Natural killer cell (primary cell): Measurements from ENCODE around the gene GOLGA8Q. TPM values are rescaled to one million over a fixed set of nuclear protein-coding genes. Genes with fewer than 3 reads are reported as not detected.
"Not testable (repeated sequence)": the region's sequence is repeated elsewhere in the genome, so short reads cannot be mapped to it uniquely, and the experiment has no call there.

Source experiments
- ATAC-seq, 3 donors: fragments of 150-1000 bp in 2 of 3; fragments of 200-7000 bp in 1 of 3; cut with Tn5 transposase; 1 replicate in 1 of 3; 2 replicates in 2 of 3; pipeline ENCODE4 v1.10.0; 2021; ENCODE audit warnings: mild to moderate bottlenecking in 2 of 3, moderate library complexity in 2 of 3
- DNase-seq, 2 donors: peaks; one replicate each; pipeline versions ENCODE4 v3.0.0 to v3.0.0-alpha.2; 2013 to 2021; ENCODE audit warnings: mixed read lengths in 1 of 2
- H3K27ac ChIP-seq: one replicate; pipeline ENCODE4 v1.5.1; 2013; ENCODE audit warnings: mild to moderate bottlenecking, low read length
- H3K27me3 ChIP-seq: one replicate; pipeline ENCODE4 v1.6.1; 2013; ENCODE audit warnings: low read length; ENCODE audit not compliant: control insufficient read depth, insufficient read depth
- H3K36me3 ChIP-seq: one replicate; pipeline ENCODE4 v1.6.1; 2013; ENCODE audit warnings: low read length; ENCODE audit not compliant: control insufficient read depth, insufficient read depth
- H3K4me1 ChIP-seq: one replicate; pipeline ENCODE4 v1.6.1; 2013; ENCODE audit warnings: low read length; ENCODE audit not compliant: control insufficient read depth, insufficient read depth
- H3K4me3 ChIP-seq: one replicate; pipeline ENCODE4 v1.5.1; 2013; ENCODE audit warnings: low read length
- H3K9me3 ChIP-seq: one replicate; pipeline ENCODE4 v1.6.1; 2013; ENCODE audit warnings: low read length; ENCODE audit not compliant: control insufficient read depth, insufficient read depth
- H3K27ac Mint-ChIP-seq, 2 donors: one replicate each; pipeline ENCODE4 v1.8.0; 2022; ENCODE audit warnings: mild to moderate bottlenecking in 2 of 2, mixed read lengths in 2 of 2, moderate library complexity in 1 of 2
- H3K27me3 Mint-ChIP-seq, 2 donors: one replicate each; pipeline ENCODE4 v1.8.0; 2022; ENCODE audit warnings: low read depth in 2 of 2, mixed read lengths in 2 of 2
- H3K36me3 Mint-ChIP-seq: one replicate; pipeline ENCODE4 v1.8.0; 2022; ENCODE audit warnings: mixed read lengths
- H3K4me1 Mint-ChIP-seq, 2 donors: one replicate each; pipeline ENCODE4 v1.8.0; 2022; ENCODE audit warnings: mixed read lengths in 2 of 2
- H3K4me3 Mint-ChIP-seq: one replicate; pipeline ENCODE4 v1.8.0; 2022; ENCODE audit warnings: mild to moderate bottlenecking, moderate library complexity, mixed read lengths
- H3K9me3 Mint-ChIP-seq, 2 donors: one replicate each; pipeline ENCODE4 v1.8.0; 2022; ENCODE audit warnings: mixed read lengths in 2 of 2
- CTCF ChIP-seq: fragments of 200-600 bp; IDR thresholded peaks from one replicate; pipeline ENCODE4 v1.8.0; 2022; ENCODE audit warnings: antibody characterized with exemption
- WGBS: methylation state at CpG from one replicate; pipeline ENCODE4 v1.1.7; 2013; ENCODE audit warnings: missing lambda C conversion rate; ENCODE audit not compliant: insufficient coverage; 5-methylcytosine and 5-hydroxymethylcytosine counted together
- intact Hi-C: fragments of 100-400 bp; cut with micrococcal nuclease; formaldehyde crosslinking; loops from one replicate; pipeline ENCODE4 v1.14.2; 2022
- total RNA-seq, 4 donors: library from RNA; stranded (reverse); fragments of 120-200 nt in 1 of 4; gene quantifications; one replicate each; pipeline versions ENCODE4 v1.2.3 to v1.2.4, GENCODE V29; 2013 to 2022

Gene GOLGA8Q
- total RNA-seq, 3 donors from 2014 or later (not counting 1 experiment from before 2014, with no cell fraction given): 4.1 to 17.3 (median 8.9) TPM

DNA sequence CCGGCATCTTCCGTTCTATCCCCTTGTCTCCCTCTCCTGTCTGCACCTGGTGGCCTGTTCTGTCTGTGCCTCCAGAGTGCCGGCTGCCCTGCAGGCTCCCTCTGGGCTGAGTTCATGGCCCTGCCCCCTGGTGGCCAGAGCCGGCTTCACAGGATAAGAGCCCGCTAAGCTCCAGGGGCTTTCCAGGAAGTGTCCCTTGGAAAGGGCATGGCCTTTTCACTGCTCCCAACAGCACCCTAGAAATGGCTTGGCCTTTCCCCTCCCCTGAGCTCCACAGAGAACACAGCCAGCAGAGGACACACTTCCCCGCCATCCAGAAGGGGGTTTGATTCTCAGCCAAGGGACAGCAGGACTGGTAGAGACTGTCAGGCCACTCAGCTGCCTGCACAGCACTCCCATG lies 15.1 kb downstream of the GOLGA8Q start:
- H3K9me3 Mint-ChIP-seq: not testable (repeated sequence)
- WGBS: 0% methylated on average over 1 of the region's 6 CpGs
- DNase-seq: peak in 1 of 2 donors; percentile 6

DNA sequence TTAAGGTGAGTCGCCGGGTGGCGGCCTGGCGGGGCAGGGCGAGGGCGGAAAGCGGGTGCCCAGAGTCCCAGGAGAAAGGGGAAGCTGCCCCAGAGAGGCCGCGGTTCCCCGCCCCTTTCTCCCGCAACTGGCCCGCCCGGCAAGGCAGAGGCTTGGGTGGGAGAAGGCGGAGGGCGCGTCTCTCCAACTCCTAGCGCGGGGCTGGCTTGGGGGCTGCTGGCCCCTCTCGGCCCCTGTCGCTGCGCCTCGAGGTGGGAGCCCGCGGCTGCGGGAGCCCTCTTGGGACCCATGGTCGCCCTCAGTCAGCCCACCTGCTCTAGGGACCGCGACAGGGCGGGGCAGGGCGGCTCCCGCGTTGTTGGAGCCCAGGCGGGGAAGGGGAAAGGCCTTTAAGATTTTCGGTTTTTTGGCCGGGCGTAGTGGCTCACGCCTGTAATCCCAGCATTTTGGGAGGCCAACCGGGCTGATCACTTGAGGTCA lies 21.2 kb downstream of the GOLGA8Q start:
- H3K4me3 Mint-ChIP-seq, H3K27me3 ChIP-seq, DNase-seq, H3K4me1 ChIP-seq, H3K4me3 ChIP-seq, H3K4me1 Mint-ChIP-seq, H3K36me3 Mint-ChIP-seq, H3K36me3 ChIP-seq, H3K27ac ChIP-seq, intact Hi-C loops, H3K27me3 Mint-ChIP-seq, H3K9me3 ChIP-seq, H3K9me3 Mint-ChIP-seq, H3K27ac Mint-ChIP-seq: not testable (repeated sequence)
- WGBS: no CpG with 5 or more reads among the region's 38 CpGs
- ATAC-seq: peak; percentile 60 to 82 (median 61)

More for the DNA sequence above, 15.1 kb downstream of the GOLGA8Q start:
- intact Hi-C loops, H3K4me3 Mint-ChIP-seq, H3K4me1 Mint-ChIP-seq, H3K27ac Mint-ChIP-seq, H3K4me1 ChIP-seq, H3K4me3 ChIP-seq, H3K36me3 Mint-ChIP-seq, H3K27ac ChIP-seq, H3K36me3 ChIP-seq, H3K27me3 Mint-ChIP-seq, H3K9me3 ChIP-seq, H3K27me3 ChIP-seq: not testable (repeated sequence)
- peak; percentile 64 to 80 (median 75) for ATAC-seq

DNA sequence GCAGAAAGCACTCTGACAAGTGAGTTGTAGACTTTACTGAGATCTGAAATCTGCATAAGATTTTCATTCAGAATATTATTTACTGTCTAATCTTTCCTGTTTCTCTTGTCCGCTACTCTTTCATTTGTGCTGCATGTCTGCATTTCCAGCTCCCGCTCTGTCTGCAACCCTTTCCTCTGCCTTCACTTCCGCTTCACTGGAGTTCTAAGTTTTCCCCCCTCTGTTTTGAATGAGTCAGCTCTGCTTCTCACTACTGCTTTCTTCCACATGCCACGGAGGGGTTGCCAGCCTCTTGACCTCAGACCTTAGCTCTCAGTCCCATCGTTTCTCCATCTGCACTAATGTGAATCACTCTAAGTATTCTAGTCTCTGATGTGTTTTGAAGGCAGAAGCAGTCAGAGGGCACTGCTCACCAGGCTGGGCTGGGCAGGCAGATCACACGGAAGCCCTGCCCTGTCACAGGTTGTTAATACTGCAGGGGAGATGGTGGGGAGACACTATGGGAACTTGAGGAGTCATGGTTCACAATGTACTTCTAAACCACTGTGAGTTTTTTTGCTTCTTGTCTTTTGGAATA lies 27.6 kb downstream of the GOLGA8Q start:
- WGBS: no CpG with 5 or more reads among the region's 6 CpGs
- H3K36me3 Mint-ChIP-seq, H3K27me3 ChIP-seq, H3K36me3 ChIP-seq, H3K9me3 ChIP-seq, H3K27me3 Mint-ChIP-seq, DNase-seq, H3K4me1 Mint-ChIP-seq, ATAC-seq, H3K27ac Mint-ChIP-seq, intact Hi-C loops, H3K4me3 Mint-ChIP-seq, H3K4me1 ChIP-seq, H3K27ac ChIP-seq, H3K4me3 ChIP-seq, H3K9me3 Mint-ChIP-seq: not testable (repeated sequence)

- H3K36me3 Mint-ChIP-seq, H3K4me1 ChIP-seq, H3K9me3 ChIP-seq, H3K4me1 Mint-ChIP-seq, ATAC-seq, H3K9me3 Mint-ChIP-seq, H3K27ac Mint-ChIP-seq, H3K36me3 ChIP-seq, H3K27ac ChIP-seq, H3K27me3 ChIP-seq, H3K4me3 Mint-ChIP-seq, DNase-seq, H3K27me3 Mint-ChIP-seq, H3K4me3 ChIP-seq, intact Hi-C loops: not testable (repeated sequence)
- no CpG with 5 or more reads among the region's 4 CpGs for WGBS
Observed at GRCh38 chr15:30580716-30581115, 28.9 kb downstream of the GOLGA8Q start.

DNA sequence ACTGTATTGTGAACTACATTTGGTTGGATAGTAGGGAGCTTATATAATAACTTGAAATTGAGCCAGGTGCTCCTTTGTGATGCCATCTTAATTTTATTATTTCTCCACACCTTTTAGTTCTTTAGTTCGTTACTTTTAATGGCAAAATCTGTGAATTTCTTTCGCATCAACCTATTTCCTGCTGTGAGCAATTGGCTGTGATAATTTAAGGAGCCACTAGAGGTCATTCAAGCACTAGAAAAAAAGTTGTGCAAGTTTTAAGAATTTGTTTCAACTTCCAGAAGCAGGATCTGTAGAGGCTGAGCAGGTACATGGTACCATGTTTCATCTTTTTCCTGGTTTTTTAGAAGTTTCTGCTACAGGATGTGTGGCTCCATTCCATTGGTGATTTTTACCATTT lies 47.1 kb downstream of the GOLGA8Q start:
- H3K27ac ChIP-seq, H3K4me1 Mint-ChIP-seq, H3K36me3 Mint-ChIP-seq, H3K4me3 ChIP-seq, H3K4me3 Mint-ChIP-seq, H3K9me3 ChIP-seq, H3K27me3 ChIP-seq, H3K9me3 Mint-ChIP-seq, H3K36me3 ChIP-seq, intact Hi-C loops, H3K4me1 ChIP-seq, ATAC-seq, H3K27me3 Mint-ChIP-seq, H3K27ac Mint-ChIP-seq, DNase-seq: not testable (repeated sequence)
- TF ChIP-seq CTCF: peak; percentile 19
- 15% methylated on average over 2 of the region's 2 CpGs for WGBS

GRCh38 chr15:30603796-30604195 lies 51.9 kb downstream of the GOLGA8Q start, which contains the start of gene GOLGA8H:
GOLGA8H (plus strand) TSS chr15:30604028; CDS start chr15:30604126, 98 bp downstream.
- H3K4me3 ChIP-seq, H3K27me3 ChIP-seq, H3K27ac Mint-ChIP-seq, DNase-seq, H3K4me1 ChIP-seq, H3K36me3 ChIP-seq, H3K4me1 Mint-ChIP-seq, H3K9me3 ChIP-seq, H3K27ac ChIP-seq, ATAC-seq, H3K9me3 Mint-ChIP-seq, intact Hi-C loops, H3K4me3 Mint-ChIP-seq, H3K36me3 Mint-ChIP-seq, H3K27me3 Mint-ChIP-seq: not testable (repeated sequence)
- WGBS: 50% methylated on average over 2 of the region's 8 CpGs
